Measurements from ENCODE around the gene ANGPTL1.
"Not testable (repeated sequence)": the region's sequence is repeated elsewhere in the genome, so short reads cannot be mapped to it uniquely, and the experiment has no call there.

The ANGPTL1 gene

GRCh38 chr1:178864326-178864725, 6.6 kb downstream of the ANGPTL1 start:
- DNase-seq, result no peak

GRCh38 chr1:178862864-178863263, 8.0 kb downstream of the ANGPTL1 start:
- DNase-seq, result no peak

- DNase-seq, result no peak
Observed at GRCh38 chr1:178862416-178862815, 8.5 kb downstream of the ANGPTL1 start.

GRCh38 chr1:178857126-178857525, 13.8 kb downstream of the ANGPTL1 start:
- DNase-seq, result no peak

- no peak for DNase-seq
Observed at GRCh38 chr1:178849918-178850317, 21.0 kb downstream of the ANGPTL1 start.

- not testable (repeated sequence) for DNase-seq
Observed at GRCh38 chr1:178847919-178848318, 23.0 kb downstream of the ANGPTL1 start.

GRCh38 chr1:178847396-178847849, 23.5 kb downstream of the ANGPTL1 start:
- DNase-seq, result no peak

GRCh38 chr1:178846306-178846705, 24.6 kb downstream of the ANGPTL1 start:
- no peak for DNase-seq

- no peak for DNase-seq
Observed at GRCh38 chr1:178844436-178844835, 26.4 kb downstream of the ANGPTL1 start.

GRCh38 chr1:178825167-178825566, 45.7 kb downstream of the ANGPTL1 start:
- no peak for DNase-seq

GRCh38 chr1:178821134-178821866, 49.6 kb downstream of the ANGPTL1 start:
- no peak for DNase-seq

- DNase-seq, result no peak
Observed at GRCh38 chr1:178819123-178819522, 51.8 kb downstream of the ANGPTL1 start.

GRCh38 chr1:178818416-178818815, 52.5 kb downstream of the ANGPTL1 start:
- no peak for DNase-seq

GRCh38 chr1:178810585-178810984, 60.3 kb downstream of the ANGPTL1 start:
- no peak for DNase-seq

GRCh38 chr1:178808529-178808928, 62.3 kb downstream of the ANGPTL1 start:
- no peak for DNase-seq

- no peak for DNase-seq
Observed at GRCh38 chr1:178806665-178807300, 64.1 kb downstream of the ANGPTL1 start.

- DNase-seq, result no peak
Observed at GRCh38 chr1:178802873-178803272, 68.0 kb downstream of the ANGPTL1 start.
